Measurements from ENCODE around the gene STPG3.

Gene STPG3

DNA sequence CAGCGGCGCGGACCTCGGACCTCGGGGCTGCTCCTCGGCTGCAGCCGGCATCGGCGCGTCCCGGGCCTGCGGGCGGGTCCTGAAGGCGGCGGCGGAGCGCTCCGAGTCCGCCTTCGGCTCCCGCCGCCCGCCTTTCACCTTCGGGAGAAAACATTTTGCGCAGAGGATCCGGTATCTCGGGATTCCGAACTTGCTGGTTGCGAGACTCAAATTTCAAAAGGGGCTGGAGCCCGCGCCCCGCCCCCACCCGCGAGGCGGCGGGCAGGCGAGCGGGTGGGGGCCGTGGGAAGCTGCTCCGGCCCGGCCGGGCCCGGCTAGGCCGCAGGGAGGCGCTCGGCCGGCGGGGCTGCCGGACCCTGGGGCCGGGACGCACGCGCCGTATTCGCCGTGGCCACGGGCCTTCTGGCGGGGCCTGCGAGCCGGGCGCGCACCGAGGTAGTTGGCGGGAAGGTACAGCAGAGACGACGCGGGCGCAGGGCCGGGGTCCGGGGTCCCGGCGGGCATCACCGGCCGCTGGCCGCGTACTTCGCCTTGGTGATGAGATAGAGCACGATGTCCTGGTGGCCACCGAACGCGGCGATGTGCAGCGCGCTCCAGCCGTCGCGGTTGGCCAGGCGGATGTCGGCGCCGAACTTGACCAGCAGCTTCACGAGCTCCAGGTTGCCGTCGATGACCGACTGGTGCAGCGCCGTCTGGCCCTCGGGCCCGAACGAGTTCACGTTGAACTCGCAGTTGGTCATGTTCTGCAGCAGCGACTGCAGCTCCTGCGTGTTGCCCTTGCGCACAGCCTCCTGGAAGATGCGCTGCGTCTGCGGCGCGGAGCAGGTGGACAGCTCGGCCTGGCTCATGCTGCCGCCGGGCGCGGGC lies 50.2 kb downstream of the STPG3 start:
- peak overlapping the region; percentile 10 for H3K4me3 ChIP-seq (ENCODE audit: control insufficient read depth, low read depth, low read length)
- peak; percentile 30 for DNase-seq (ENCODE audit: low read depth)
- no peak for TF ChIP-seq CTCF (conservative IDR thresholded peaks at IDR 0.05; ENCODE audit: control insufficient read depth, insufficient read depth, low read depth, low read length)

GRCh38 chr9:137302118-137302448 lies 51.0 kb downstream of the STPG3 start, which contains the start of gene NRARP:
NRARP (minus strand) TSS chr9:137302271; CDS start chr9:137301928, 343 bp downstream.
- peak; percentile 54 for DNase-seq (ENCODE audit: low read depth)
- peak within 1 kb of the TSS; percentile 21 for H3K4me3 ChIP-seq (ENCODE audit: control insufficient read depth, low read depth, low read length)
- TF ChIP-seq CTCF (conservative IDR thresholded peaks at IDR 0.05; ENCODE audit: control insufficient read depth, insufficient read depth, low read depth, low read length): no peak

DNA sequence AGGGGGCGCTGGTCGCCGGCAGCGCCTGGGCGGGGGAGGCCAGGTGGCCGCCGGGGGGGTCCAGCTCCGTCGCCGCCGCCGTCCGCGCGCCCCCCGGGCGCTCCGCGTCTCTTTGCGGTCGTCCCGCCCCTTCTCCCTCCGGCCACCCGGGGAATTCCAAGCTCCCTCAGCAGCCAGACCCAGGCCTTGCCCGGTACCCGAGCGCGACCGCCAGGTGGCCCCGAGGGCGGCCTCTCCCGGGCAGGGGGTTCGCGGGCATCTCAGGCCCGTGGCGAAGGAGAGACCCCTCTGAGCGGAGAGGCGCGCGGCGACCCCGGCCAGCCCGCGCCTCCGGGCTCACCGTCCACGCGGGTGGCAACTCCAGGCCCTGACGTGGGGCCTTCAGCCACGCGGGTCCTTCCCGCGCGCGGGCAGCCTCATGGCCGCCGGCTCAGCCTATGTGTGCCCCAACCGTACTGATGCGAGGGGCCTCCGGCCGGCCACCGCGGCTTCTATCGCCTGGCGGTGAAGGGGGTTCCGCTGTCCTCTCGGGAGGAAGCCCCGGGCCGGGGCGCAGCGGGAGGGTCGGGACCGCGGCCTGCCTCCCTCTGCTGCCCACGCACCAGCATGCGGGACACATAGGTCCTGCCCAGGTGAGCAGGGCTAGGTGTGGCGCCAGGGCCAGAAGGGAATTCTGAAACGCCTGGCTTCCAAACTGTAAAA lies 51.5 kb downstream of the STPG3 start:
- TF ChIP-seq CTCF (conservative IDR thresholded peaks at IDR 0.05; ENCODE audit: control insufficient read depth, insufficient read depth, low read depth, low read length): no peak
- no peak for DNase-seq (ENCODE audit: low read depth)
- H3K4me3 ChIP-seq (ENCODE audit: control insufficient read depth, low read depth, low read length): peak overlapping the region; percentile 21
